SK-N-MC (cell line): Measurements from ENCODE around the gene SLC66A2.

Experiments used
- DNase-seq: peaks from one replicate; pipeline ENCODE4 v3.0.0-alpha.2; 2011; ENCODE audit warnings: low read depth, low spot score
- H3K27ac ChIP-seq: fragments of 200-600 bp; sonication (generic); 2 replicates; pipeline ENCODE4 v1.5.1; 2016; ENCODE audit warnings: mixed run types
- H3K36me3 ChIP-seq: fragments of 200-600 bp; sonication (generic); 2 replicates; pipeline ENCODE4 v1.6.1; 2017; ENCODE audit warnings: antibody characterized with exemption, low read length, mixed read lengths; ENCODE audit not compliant: insufficient read depth
- H3K4me3 ChIP-seq: fragments of 200-600 bp; sonication (generic); 2 replicates; pipeline ENCODE4 v1.5.1; 2016
- H3K9ac ChIP-seq: fragments of 200-600 bp; sonication (generic); 2 replicates; pipeline ENCODE4 v1.8.0; 2017; ENCODE audit warnings: mixed run types, mixed read lengths; ENCODE audit not compliant: insufficient read length
- H3K9me3 ChIP-seq: fragments of 200-600 bp; sonication (generic); 2 replicates; pipeline ENCODE4 v1.6.1; 2017; ENCODE audit warnings: low read depth, mild to moderate bottlenecking, antibody characterized with exemption, low read length, moderate library complexity, mixed read lengths
- EZH2 ChIP-seq: fragments of 200-600 bp; sonication (generic); IDR thresholded peaks from one replicate; pipeline ENCODE4 v1.6.1; 2017; ENCODE audit warnings: antibody characterized with exemption
- FOXP2 ChIP-seq: optimal IDR thresholded peaks from 2 replicates; pipeline ENCODE3; 2011; ENCODE audit warnings: mild to moderate bottlenecking, moderate library complexity; ENCODE audit not compliant: insufficient read depth; ENCODE audit errors: extremely low read length, control extremely low read depth
- POLR2AphosphoS5 ChIP-seq: IDR thresholded peaks from 2 replicates; pipeline ENCODE4 v1.6.1; 2012; ENCODE audit warnings: mild to moderate bottlenecking, low read depth, low read length, borderline replicate concordance

Gene SLC66A2

GRCh38 chr18:79887181-79888000 lies 64.1 kb downstream of the SLC66A2 start:
- Histone ChIP-seq H3K36me3 (no peaks in the 10 kb centered on the region), H3K9ac (no peak overlapping the region), H3K9me3 (no peaks in the 10 kb centered on the region), H3K27ac (no peak overlapping the region), H3K4me3 (no peak overlapping the region)
- TF ChIP-seq FOXP2, result no peak
- TF ChIP-seq EZH2, result no peak
- no peak for TF ChIP-seq POLR2AphosphoS5
- no peak for DNase-seq

- no peak for DNase-seq
- H3K9me3 ChIP-seq, result no peaks in the 10 kb centered on the region
- H3K9ac ChIP-seq, result no peak overlapping the region
- no peaks in the 10 kb centered on the region for H3K36me3 ChIP-seq
- TF ChIP-seq POLR2AphosphoS5 (no peak), FOXP2 (no peak), EZH2 (no peak)
- H3K27ac ChIP-seq, result no peak overlapping the region
- no peak overlapping the region for H3K4me3 ChIP-seq
Measured at GRCh38 chr18:79884963-79885728, 66.3 kb downstream of the SLC66A2 start.

- no peak overlapping the region for H3K27ac ChIP-seq
- no peak overlapping the region for H3K4me3 ChIP-seq
- no peak for TF ChIP-seq POLR2AphosphoS5
- TF ChIP-seq EZH2, result no peak
- TF ChIP-seq FOXP2, result no peak
- no peaks in the 10 kb centered on the region for H3K9me3 ChIP-seq
- no peak overlapping the region for H3K9ac ChIP-seq
- no peak for DNase-seq
- no peaks in the 10 kb centered on the region for H3K36me3 ChIP-seq
Measured at GRCh38 chr18:79884294-79884962, 67.0 kb downstream of the SLC66A2 start.

GRCh38 chr18:79883461-79884293 lies 67.8 kb downstream of the SLC66A2 start:
- Histone ChIP-seq H3K4me3 (no peak overlapping the region), H3K36me3 (no peaks in the 10 kb centered on the region), H3K9ac (no peak overlapping the region), H3K27ac (no peak overlapping the region), H3K9me3 (no peaks in the 10 kb centered on the region)
- DNase-seq, result no peak
- no peak for TF ChIP-seq EZH2
- TF ChIP-seq FOXP2, result no peak
- no peak for TF ChIP-seq POLR2AphosphoS5

GRCh38 chr18:79882522-79883241 lies 68.8 kb downstream of the SLC66A2 start:
- Histone ChIP-seq H3K9me3 (no peaks in the 10 kb centered on the region), H3K4me3 (no peak overlapping the region), H3K9ac (no peak overlapping the region), H3K27ac (no peak overlapping the region), H3K36me3 (no peaks in the 10 kb centered on the region)
- TF ChIP-seq EZH2 (no peak), FOXP2 (no peak), POLR2AphosphoS5 (no peak)
- DNase-seq, result no peak

- no peak overlapping the region for H3K4me3 ChIP-seq
- no peak overlapping the region for H3K27ac ChIP-seq
- no peak for DNase-seq
- no peaks in the 10 kb centered on the region for H3K9me3 ChIP-seq
- H3K36me3 ChIP-seq, result no peaks in the 10 kb centered on the region
- no peak for TF ChIP-seq FOXP2
- no peak for TF ChIP-seq EZH2
- TF ChIP-seq POLR2AphosphoS5, result no peak
- H3K9ac ChIP-seq, result no peak overlapping the region
Measured at GRCh38 chr18:79881695-79882094, 69.8 kb downstream of the SLC66A2 start.

GRCh38 chr18:79879566-79879965 lies 71.9 kb downstream of the SLC66A2 start:
- Histone ChIP-seq H3K4me3 (no peak overlapping the region), H3K9ac (no peak overlapping the region), H3K36me3 (no peaks in the 10 kb centered on the region), H3K9me3 (no peaks in the 10 kb centered on the region), H3K27ac (no peak overlapping the region)
- no peak for DNase-seq
- TF ChIP-seq FOXP2 (no peak), EZH2 (no peak), POLR2AphosphoS5 (no peak)
